Activated CD4-positive, CD25-positive, alpha-beta regulatory T cell (primary cell): ENCODE data around the gene C6orf47.

Experiments used
- DNase-seq, 4 experiments: peaks; one replicate each; lab custom pipeline; 2025; lab: John Stamatoyannopoulos, UW

Gene C6orf47

DNA sequence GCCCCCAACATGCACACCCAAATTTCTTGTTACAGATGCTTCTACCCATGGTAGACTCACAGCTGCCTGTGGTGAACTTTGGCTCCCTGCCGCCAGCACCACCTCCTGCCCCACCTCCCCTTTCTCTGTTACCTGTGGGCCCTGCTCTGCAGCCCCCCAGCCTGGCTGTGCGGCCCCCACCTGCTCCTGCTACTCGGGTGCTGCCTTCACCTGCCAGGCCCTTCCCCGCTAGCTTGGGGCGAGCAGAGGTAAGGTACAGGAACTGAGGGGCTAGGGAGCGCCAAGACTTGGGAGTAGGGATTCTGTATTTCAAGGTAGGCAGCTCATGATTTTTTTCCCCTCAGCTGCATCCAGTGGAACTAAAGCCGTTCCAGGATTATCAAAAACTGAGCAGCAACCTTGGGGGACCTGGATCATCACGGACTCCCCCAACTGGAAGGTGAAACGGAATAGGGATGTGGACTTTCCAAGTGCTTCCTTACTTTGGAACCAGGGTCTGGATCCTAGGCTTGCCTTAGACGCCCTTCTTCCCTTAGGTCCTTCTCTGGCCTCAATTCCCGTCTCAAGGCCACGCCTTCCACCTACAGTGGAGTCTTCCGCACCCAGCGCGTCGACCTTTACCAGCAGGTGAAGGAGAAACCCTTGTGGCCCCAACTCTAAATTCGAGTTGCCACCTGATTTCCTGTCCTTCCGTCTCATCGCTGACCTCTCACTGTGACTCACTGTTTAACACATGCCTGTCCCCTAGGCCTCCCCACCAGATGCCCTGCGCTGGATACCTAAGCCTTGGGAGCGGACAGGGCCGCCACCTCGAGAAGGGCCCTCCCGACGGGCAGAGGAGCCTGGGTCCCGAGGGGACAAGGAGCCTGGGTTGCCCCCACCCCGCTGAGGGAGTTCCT is 23.6 kb downstream of the C6orf47 start:
- DNase-seq = no peak

- DNase-seq = no peak
Measured at GRCh38 chr6:31634969-31635575, 25.5 kb downstream of the C6orf47 start.

DNA sequence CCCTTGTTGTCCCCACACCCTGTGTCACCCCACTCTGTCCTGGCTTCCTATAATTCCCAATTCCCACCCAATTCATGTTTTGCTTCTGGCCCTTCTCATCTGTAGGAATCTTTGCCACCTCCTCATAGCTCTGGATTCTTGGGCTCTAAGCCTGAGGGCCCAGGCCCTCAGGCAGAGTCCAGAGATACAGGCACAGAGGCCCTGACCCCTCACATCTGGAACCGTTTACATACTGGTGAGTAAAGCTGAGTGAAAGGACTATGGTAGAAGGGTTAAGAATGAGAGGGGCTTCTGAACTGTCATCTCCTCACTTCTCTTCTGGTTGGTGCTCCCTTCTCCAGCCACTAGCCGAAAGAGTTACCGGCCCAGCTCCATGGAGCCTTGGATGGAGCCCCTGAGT is 26.4 kb downstream of the C6orf47 start:
- DNase-seq = no peak

DNA sequence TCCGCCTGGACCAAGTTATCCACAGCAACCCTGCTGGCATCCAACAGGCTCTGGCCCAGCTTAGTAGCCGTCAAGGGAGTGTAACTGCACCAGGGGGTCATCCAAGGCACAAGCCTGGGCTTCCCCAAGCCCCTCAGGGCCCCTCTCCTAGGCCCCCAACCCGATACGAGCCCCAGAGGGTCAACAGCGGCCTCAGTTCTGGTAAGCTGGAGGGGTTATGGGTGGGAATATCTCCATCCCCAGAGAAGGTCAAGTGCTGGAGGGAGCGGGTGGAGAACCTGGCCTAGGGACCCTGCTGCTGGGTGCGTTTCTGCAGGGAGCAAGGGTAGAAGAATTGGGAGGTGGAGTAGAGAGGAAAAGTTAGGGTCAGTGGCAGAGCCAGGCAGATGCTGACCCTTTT is 27.1 kb downstream of the C6orf47 start:
- DNase-seq = no peak

GRCh38 chr6:31632279-31632946 is 28.2 kb downstream of the C6orf47 start:
- no peak for DNase-seq

GRCh38 chr6:31631681-31632278 is 28.8 kb downstream of the C6orf47 start:
- DNase-seq = no peak

DNA sequence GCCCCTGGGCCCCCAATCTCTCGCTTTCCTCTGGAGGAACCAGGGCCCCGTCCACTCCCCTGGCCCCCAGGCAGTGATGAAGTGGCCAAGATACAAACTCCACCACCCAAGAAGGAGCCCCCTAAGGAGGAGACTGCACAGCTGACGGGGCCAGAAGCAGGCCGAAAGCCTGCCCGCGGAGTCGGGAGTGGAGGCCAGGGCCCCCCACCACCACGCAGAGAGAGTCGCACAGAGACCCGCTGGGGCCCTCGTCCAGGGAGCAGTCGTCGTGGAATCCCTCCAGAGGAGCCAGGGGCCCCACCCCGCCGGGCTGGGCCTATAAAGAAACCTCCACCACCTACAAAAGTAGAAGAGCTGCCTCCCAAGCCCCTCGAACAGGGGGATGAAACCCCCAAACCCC is 29.4 kb downstream of the C6orf47 start:
- DNase-seq = no peak

GRCh38 chr6:31630177-31630934 is 30.2 kb downstream of the C6orf47 start:
- no peak for DNase-seq

DNA sequence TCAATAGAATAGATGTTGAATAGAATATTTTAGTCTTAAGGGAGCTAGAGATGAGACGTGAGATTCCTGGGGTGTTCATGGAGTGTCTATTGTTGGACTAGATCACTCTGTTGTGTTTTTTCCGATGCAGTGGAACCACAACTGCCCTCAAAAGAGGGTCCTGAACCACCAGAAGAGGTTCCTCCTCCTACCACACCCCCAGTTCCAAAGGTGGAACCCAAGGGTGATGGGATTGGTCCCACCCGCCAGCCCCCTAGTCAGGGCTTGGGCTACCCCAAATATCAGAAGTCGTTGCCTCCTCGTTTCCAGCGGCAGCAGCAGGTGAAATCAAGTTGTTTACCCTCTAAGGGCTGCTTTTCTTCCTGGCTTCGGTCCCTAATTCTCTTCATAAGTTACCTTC is 31.6 kb downstream of the C6orf47 start:
- no peak for DNase-seq

- DNase-seq = no peak
Measured at GRCh38 chr6:31627690-31628287, 32.8 kb downstream of the C6orf47 start.

DNA sequence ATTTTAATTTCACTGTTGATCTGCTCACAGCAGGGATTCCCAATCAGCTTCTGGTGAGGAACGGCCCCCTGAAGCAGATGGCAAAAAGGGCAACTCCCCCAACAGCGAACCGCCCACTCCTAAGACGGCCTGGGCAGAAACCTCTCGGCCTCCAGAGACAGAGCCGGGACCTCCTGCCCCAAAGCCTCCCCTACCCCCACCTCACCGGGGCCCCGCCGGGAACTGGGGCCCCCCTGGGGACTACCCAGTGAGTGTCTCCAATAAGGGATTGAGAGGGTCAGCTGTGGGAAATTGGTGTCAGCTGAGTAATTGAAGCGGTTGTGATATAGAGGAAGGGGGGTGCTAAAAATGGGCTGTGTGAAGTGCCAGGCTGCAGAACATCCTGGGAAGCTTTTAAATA is 33.6 kb downstream of the C6orf47 start:
- no peak for DNase-seq

- no peak for DNase-seq
Measured at GRCh38 chr6:31624070-31624469, 36.5 kb downstream of the C6orf47 start.

GRCh38 chr6:31622684-31623091 is 37.9 kb downstream of the C6orf47 start:
- no peak for DNase-seq

DNA sequence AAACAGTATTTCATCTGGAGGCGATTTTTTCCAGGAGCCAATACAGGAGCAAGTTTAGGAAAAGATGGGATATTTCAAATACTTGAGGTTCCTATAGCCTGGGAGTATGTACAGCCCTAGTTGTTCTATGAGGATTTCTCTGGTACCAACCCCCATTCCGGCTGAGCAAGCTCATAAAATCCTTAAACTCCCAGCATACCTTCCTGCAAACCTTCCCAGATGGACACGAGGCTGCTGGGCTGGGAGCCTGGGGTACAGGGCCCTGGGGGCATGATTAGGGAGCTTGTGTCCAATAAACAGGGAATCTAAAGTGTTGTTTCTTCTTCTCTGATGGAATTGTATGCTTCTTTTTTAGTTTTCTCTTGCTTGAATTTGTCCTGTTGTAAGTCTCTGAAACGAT is 38.6 kb downstream of the C6orf47 start:
- no peak for DNase-seq

- DNase-seq = no peak
Measured at GRCh38 chr6:31621320-31621939, 39.1 kb downstream of the C6orf47 start.

- DNase-seq = peak; percentile 85 to 99 (median 99)
Measured at GRCh38 chr6:31620586-31621319, 39.8 kb downstream of the C6orf47 start, which contains the start of gene PRRC2A. TSS of gene PRRC2A (plus strand) at chr6:31620715. CDS start at chr6:31622790, 2,075 bp downstream.

GRCh38 chr6:31619805-31620585 is 40.6 kb downstream of the C6orf47 start:
- peak; percentile 91 to 99 (median 99) for DNase-seq

GRCh38 chr6:31617010-31617409 is 43.6 kb downstream of the C6orf47 start:
- no peak for DNase-seq

GRCh38 chr6:31615748-31616147 is 44.8 kb downstream of the C6orf47 start:
- no peak for DNase-seq
